ENCODE results near the gene AP4E1. TPM values are rescaled to one million over a fixed set of nuclear protein-coding genes. Genes with fewer than 3 reads are reported as not detected.

The AP4E1 gene
- total RNA-seq, 1 experiment from 2014 or later, result 10.1 TPM

GRCh38 chr15:50871832-50872231 is 36.7 kb upstream of the AP4E1 start:
- ATAC-seq (no peak), DNase-seq (ENCODE audit: low read depth, low spot score) (no peak)
- Histone ChIP-seq H3K9me3 (ENCODE audit: control insufficient read depth in 1 of 2, insufficient read depth in 1 of 2, low read depth in 1 of 2, low read length in 2 of 2) (no peaks in the 10 kb centered on the region), H4K20me1 (ENCODE audit: insufficient read depth) (no peaks in the 10 kb centered on the region), H3K79me2 (ENCODE audit: insufficient read depth, low read length) (no peaks in the 10 kb centered on the region), H3K4me3 (replicated peaks in 1 of 2; ENCODE audit: low read depth in 1 of 2, low read length in 2 of 2) (no peak overlapping the region), H3K27me3 (ENCODE audit: insufficient read depth, low read length) (peaks cover 6% of the 10 kb centered on the region; the same call in 1 of the 2 replicates), H3K4me2 (ENCODE audit: low read length) (no peak overlapping the region), H3K9ac (ENCODE audit: low read length) (no peak overlapping the region), H2AFZ (ENCODE audit: low read depth, low read length, poor library complexity, severe bottlenecking) (no peak overlapping the region), H3K36me3 (ENCODE audit: control insufficient read depth in 1 of 2, insufficient read depth in 2 of 2, low read length in 2 of 2) (no peaks in the 10 kb centered on the region), H3K27ac (ENCODE audit: low read depth, low read length) (no peak overlapping the region), H3K9me2 (ENCODE audit: insufficient read depth) (no peaks in the 10 kb centered on the region), H3K4me1 (ENCODE audit: control insufficient read depth in 1 of 2, insufficient read depth in 2 of 2, low read length in 2 of 2) (0 out of 4 replicates have a peak, but pooled peaks cover 0 to 4% of the 10 kb centered on the region in 2 experiments)
- intact Hi-C loops (cut with micrococcal nuclease), result no loop called here
- ChIA-PET RAD21 (ENCODE audit: low non-redundant PET in 1 of 2, low total read pairs in 2 of 2, uncharacterized antibody in 2 of 2, unreplicated experiment in 2 of 2) (no interaction called here), POLR2A (no interaction called here), CTCF (no interaction called here)
- TF ChIP-seq SP1 (IDR thresholded peaks at IDR 0.05; ENCODE audit: low read depth), result no peak
- BruUV-seq (replicated peaks), result no TSS peak

GRCh38 chr15:50872832-50873426 is 35.6 kb upstream of the AP4E1 start:
- RAD21 ChIA-PET (ENCODE audit: low non-redundant PET in 1 of 2, low total read pairs in 2 of 2, uncharacterized antibody in 2 of 2, unreplicated experiment in 2 of 2), result no interaction called here
- Histone ChIP-seq H3K27me3 (ENCODE audit: insufficient read depth, low read length) (peaks cover 6% of the 10 kb centered on the region; the same call in 1 of the 2 replicates), H3K79me2 (ENCODE audit: insufficient read depth, low read length) (no peaks in the 10 kb centered on the region), H3K27ac (ENCODE audit: low read depth, low read length) (no peak overlapping the region), H3K9ac (ENCODE audit: low read length) (no peak overlapping the region), H3K9me3 (ENCODE audit: control insufficient read depth in 1 of 2, insufficient read depth in 1 of 2, low read depth in 1 of 2, low read length in 2 of 2) (no peaks in the 10 kb centered on the region), H4K20me1 (ENCODE audit: insufficient read depth) (no peaks in the 10 kb centered on the region), H3K4me1 (ENCODE audit: control insufficient read depth in 1 of 2, insufficient read depth in 2 of 2, low read length in 2 of 2) (peaks cover 0 to 10% of the 10 kb centered on the region in 2 experiments; a peak in 2 of 4 replicates), H3K4me3 (replicated peaks in 1 of 2; ENCODE audit: low read depth in 1 of 2, low read length in 2 of 2) (no peak overlapping the region), H3K36me3 (ENCODE audit: control insufficient read depth in 1 of 2, insufficient read depth in 2 of 2, low read length in 2 of 2) (no peaks in the 10 kb centered on the region), H3K4me2 (ENCODE audit: low read length) (no peak overlapping the region), H2AFZ (ENCODE audit: low read depth, low read length, poor library complexity, severe bottlenecking) (no peak overlapping the region), H3K9me2 (ENCODE audit: insufficient read depth) (no peaks in the 10 kb centered on the region)
- no peak for DNase-seq (ENCODE audit: low read depth, low spot score)
- intact Hi-C loops (cut with micrococcal nuclease), result no loop called here
- no peak for ATAC-seq
- CTCF ChIA-PET, result no interaction called here
- POLR2A ChIA-PET, result no interaction called here
- no peak for TF ChIP-seq EGR1 (IDR thresholded peaks at IDR 0.05; ENCODE audit: low read depth)
- no peak for TF ChIP-seq ZFX (IDR thresholded peaks at IDR 0.05)
- TF ChIP-seq RAD21 (IDR thresholded peaks at IDR 0.05; ENCODE audit: low read depth), result no peak
- TF ChIP-seq REST (IDR thresholded peaks at IDR 0.05; ENCODE audit: low read depth), result no peak
- TF ChIP-seq JUND (IDR thresholded peaks at IDR 0.05), result no peak
- no peak for TF ChIP-seq ZNF274 (IDR thresholded peaks at IDR 0.05; ENCODE audit: low read depth, low read length)
- no peak for TF ChIP-seq SP1 (IDR thresholded peaks at IDR 0.05; ENCODE audit: low read depth)
- no peak for TF ChIP-seq TCF7L2 (IDR thresholded peaks at IDR 0.05; ENCODE audit: borderline replicate concordance, extremely low read depth, insufficient read depth, insufficient read length)
- no peak for TF ChIP-seq CTCF (IDR thresholded peaks at IDR 0.05 in 2 of 3, conservative IDR thresholded peaks at IDR 0.05 in 1 of 3; ENCODE audit: borderline replicate concordance in 1 of 3, insufficient read depth in 1 of 3, low read depth in 2 of 3, low read length in 2 of 3)
- TF ChIP-seq POLR2AphosphoS5 (IDR thresholded peaks at IDR 0.05; ENCODE audit: low read depth, low read length), result no peak
- TF ChIP-seq SRF (IDR thresholded peaks at IDR 0.05; ENCODE audit: low read depth), result no peak
- TF ChIP-seq CEBPB (IDR thresholded peaks at IDR 0.05; ENCODE audit: low read depth), result no peak
- no peak for TF ChIP-seq ELF1 (IDR thresholded peaks at IDR 0.05; ENCODE audit: borderline replicate concordance, low read depth)
- no peak for TF ChIP-seq EZH2phosphoT487 (IDR thresholded peaks at IDR 0.05; ENCODE audit: borderline replicate concordance)
- BruUV-seq (replicated peaks), result no TSS peak
